ENCODE results near the gene UTS2R.

The UTS2R gene

GRCh38 chr17:82419540-82419939, 48.0 kb downstream of the UTS2R start:
- peak overlapping the region; percentile 77 for H3K4me3 ChIP-seq (ENCODE audit: low read length)
- no peak for DNase-seq (ENCODE audit: low read depth)
- no peak for TF ChIP-seq CTCF (conservative IDR thresholded peaks at IDR 0.05; ENCODE audit: low read length)

GRCh38 chr17:82424001-82424862, 52.7 kb downstream of the UTS2R start:
- TF ChIP-seq CTCF (conservative IDR thresholded peaks at IDR 0.05; ENCODE audit: low read length) = peak; percentile 74
- H3K4me3 ChIP-seq (ENCODE audit: low read length) = no peak overlapping the region
- peak; percentile 54 for DNase-seq (ENCODE audit: low read depth)

- H3K4me3 ChIP-seq (ENCODE audit: low read length) = no peak overlapping the region
- DNase-seq (ENCODE audit: low read depth) = no peak
- no peak for TF ChIP-seq CTCF (conservative IDR thresholded peaks at IDR 0.05; ENCODE audit: low read length)
Observed at GRCh38 chr17:82424863-82425159, 53.2 kb downstream of the UTS2R start.
